H1 (cell line): Measurements from ENCODE around the gene DDX47. TPM values are rescaled to one million over a fixed set of nuclear protein-coding genes. Genes with fewer than 3 reads are reported as not detected.

Source experiments
- CTCF ChIA-PET: fragments of 300-600 bp; sonication (Branson Sonifier 250); formaldehyde crosslinking; loops from one replicate; lab custom pipeline; 2021; ENCODE audit not compliant: partially characterized antibody; lab: Charles Lee
- POLR2A ChIA-PET: fragments of 300-600 bp; sonication (Branson Sonifier 250); formaldehyde crosslinking; loops from one replicate; lab custom pipeline; 2021; ENCODE audit warnings: inconsistent platforms; ENCODE audit not compliant: partially characterized antibody; lab: Charles Lee
- DNase-seq, 2 experiments: peaks; one replicate each; pipeline versions ENCODE4 v3.0.0 to v3.0.0-alpha.2; 2010 to 2022; ENCODE audit warnings: low spot score in 2 of 2, low read depth in 1 of 2, mixed read lengths in 1 of 2
- FAIRE-seq: peaks from 2 replicates; lab custom pipeline; 2011; peaks lifted over from hg19 to GRCh38; lab: Jason Lieb, UNC
- H2AFZ ChIP-seq: 2 replicates; pipeline ENCODE4 v1.8.1; 2012; ENCODE audit warnings: low read length, inconsistent platforms
- H2AK5ac ChIP-seq: 2 replicates; pipeline ENCODE4 v1.6.1; 2013; ENCODE audit warnings: low read depth, low read length
- H2BK120ac ChIP-seq: replicated peaks from 2 replicates; pipeline ENCODE3; 2013; ENCODE audit warnings: low read depth, low read length, inconsistent platforms
- H2BK12ac ChIP-seq: 2 replicates; pipeline ENCODE4 v1.6.1; 2013; ENCODE audit warnings: low read depth, low read length
- H2BK15ac ChIP-seq: 2 replicates; pipeline ENCODE4 v1.6.1; 2013; ENCODE audit warnings: low read length
- H2BK20ac ChIP-seq: 2 replicates; pipeline ENCODE4 v1.6.1; 2013; ENCODE audit warnings: low read length
- H2BK5ac ChIP-seq: 2 replicates; pipeline ENCODE4 v1.6.1; 2013; ENCODE audit warnings: low read depth, low read length
- H3K14ac ChIP-seq: 2 replicates; pipeline ENCODE4 v1.6.1; 2013; ENCODE audit warnings: inconsistent platforms; ENCODE audit not compliant: insufficient read length
- H3K18ac ChIP-seq: 2 replicates; pipeline ENCODE4 v1.6.1; 2013; ENCODE audit warnings: low read length; ENCODE audit errors: extremely low read depth
- H3K23ac ChIP-seq: 2 replicates; pipeline ENCODE4 v1.6.1; 2013; ENCODE audit warnings: inconsistent platforms; ENCODE audit not compliant: insufficient read length
- H3K23me2 ChIP-seq: 2 replicates; pipeline ENCODE4 v1.6.1; 2013; ENCODE audit warnings: low read depth, low read length
- H3K27ac ChIP-seq: 2 replicates; pipeline ENCODE4 v1.6.1; 2011; ENCODE audit warnings: low read depth, low read length, inconsistent platforms
- H3K27me3 ChIP-seq, 4 experiments: replicated peaks in 1 of 4; 1 replicate in 1 of 4; 2 replicates in 3 of 4; pipeline versions ENCODE4 v1.6.1 to v1.8.1; 2011 to 2013; ENCODE audit warnings: low read length in 3 of 4, mild to moderate bottlenecking in 3 of 4, inconsistent platforms in 2 of 4, mixed read lengths in 2 of 4, moderate library complexity in 1 of 4; ENCODE audit not compliant: control insufficient read depth in 3 of 4, insufficient read depth in 3 of 4; ENCODE audit errors: extremely low read depth in 1 of 4
- H3K36me3 ChIP-seq, 4 experiments: 2 replicates each; pipeline versions ENCODE4 v1.6.1 to v1.8.1; 2011 to 2013; ENCODE audit warnings: mild to moderate bottlenecking in 4 of 4, low read length in 3 of 4, moderate library complexity in 2 of 4, control low read depth in 1 of 4, inconsistent platforms in 1 of 4; ENCODE audit not compliant: insufficient read depth in 4 of 4, control insufficient read depth in 2 of 4
- H3K4ac ChIP-seq: replicated peaks from 2 replicates; pipeline ENCODE3; 2013; ENCODE audit warnings: low read length, low read depth, mixed read lengths, inconsistent platforms; ENCODE audit not compliant: insufficient read length
- H3K4me1 ChIP-seq, 4 experiments: replicated peaks in 1 of 4; 1 replicate in 1 of 4; 2 replicates in 3 of 4; pipeline versions ENCODE4 v1.6.1 to v1.8.1; 2011 to 2013; ENCODE audit warnings: low read length in 3 of 4, inconsistent platforms in 2 of 4, mixed read lengths in 1 of 4; ENCODE audit not compliant: insufficient read depth in 4 of 4, control insufficient read depth in 3 of 4
- H3K4me2 ChIP-seq, 2 experiments: 2 replicates each; pipeline versions ENCODE4 v1.6.1 to v1.8.1; 2011 to 2013; ENCODE audit warnings: low read depth in 2 of 2, low read length in 2 of 2, control low read depth in 1 of 2, inconsistent platforms in 1 of 2, mild to moderate bottlenecking in 1 of 2; ENCODE audit not compliant: insufficient read depth in 1 of 2
- H3K4me3 ChIP-seq, 4 experiments: fragments of 200-600, 300-600 bp in 1 of 4; sonication (generic), shearing (Covaris generic), sonication (Bioruptor Twin) in 1 of 4; 2 replicates each; pipeline versions ENCODE4 v1.5.1 to v1.8.1; 2011 to 2016; ENCODE audit warnings: low read length in 4 of 4, low read depth in 3 of 4, control low read depth in 2 of 4, inconsistent platforms in 2 of 4, mild to moderate bottlenecking in 2 of 4, mixed read lengths in 1 of 4, moderate library complexity in 1 of 4; ENCODE audit not compliant: insufficient read depth in 2 of 4; ENCODE audit errors: extremely low read depth in 1 of 4
- H3K56ac ChIP-seq: replicated peaks from 2 replicates; pipeline ENCODE3; 2013; ENCODE audit warnings: low read depth, mild to moderate bottlenecking, mixed read lengths, low read length, inconsistent platforms; ENCODE audit not compliant: insufficient read length
- H3K79me1 ChIP-seq: 2 replicates; pipeline ENCODE4 v1.6.1; 2013; ENCODE audit warnings: low read depth, low read length, control low read depth
- H3K79me2 ChIP-seq, 2 experiments: 2 replicates each; pipeline versions ENCODE4 v1.6.1 to v1.8.1; 2012 to 2013; ENCODE audit warnings: low read length in 2 of 2, mild to moderate bottlenecking in 2 of 2, inconsistent platforms in 1 of 2; ENCODE audit not compliant: insufficient read depth in 2 of 2, control insufficient read depth in 1 of 2
- H3K9ac ChIP-seq, 4 experiments: replicated peaks in 1 of 4; 1 replicate in 1 of 4; 2 replicates in 3 of 4; pipeline versions ENCODE4 v1.6.1 to v1.8.1; 2011 to 2013; ENCODE audit warnings: low read depth in 3 of 4, low read length in 3 of 4, control low read depth in 2 of 4, mild to moderate bottlenecking in 2 of 4, moderate library complexity in 2 of 4, inconsistent platforms in 1 of 4; ENCODE audit errors: extremely low read depth in 1 of 4
- H3K9me3 ChIP-seq, 2 experiments: 2 replicates each; pipeline versions ENCODE4 v1.6.1 to v1.8.1; 2012 to 2013; ENCODE audit warnings: mild to moderate bottlenecking in 2 of 2, moderate library complexity in 2 of 2, control low read depth in 1 of 2, inconsistent platforms in 1 of 2, low read depth in 1 of 2, low read length in 1 of 2, mixed read lengths in 1 of 2; ENCODE audit not compliant: insufficient read depth in 2 of 2
- H4K20me1 ChIP-seq, 2 experiments: replicated peaks in 1 of 2; 2 replicates each; pipeline versions ENCODE3 to v1.8.1; 2011 to 2013; ENCODE audit warnings: inconsistent platforms in 2 of 2, low read length in 2 of 2, mild to moderate bottlenecking in 1 of 2; ENCODE audit not compliant: insufficient read depth in 2 of 2, control insufficient read depth in 1 of 2
- H4K5ac ChIP-seq: 2 replicates; pipeline ENCODE4 v1.6.1; 2013; ENCODE audit warnings: low read length, low read depth, mixed read lengths, inconsistent platforms; ENCODE audit not compliant: insufficient read length
- H4K8ac ChIP-seq: 2 replicates; pipeline ENCODE4 v1.8.0; 2013; ENCODE audit warnings: mild to moderate bottlenecking, moderate library complexity, low read length, inconsistent platforms; ENCODE audit not compliant: insufficient read depth; ENCODE audit errors: extremely low read depth
- H4K91ac ChIP-seq: replicated peaks from 2 replicates; pipeline ENCODE3; 2013; ENCODE audit warnings: low read length, mixed read lengths, inconsistent platforms; ENCODE audit not compliant: insufficient read length
- ATF2 ChIP-seq: IDR thresholded peaks from 2 replicates; pipeline ENCODE4 v1.6.1; 2012; ENCODE audit warnings: low read length, inconsistent platforms
- BCL11A ChIP-seq, 2 experiments: IDR thresholded peaks; one replicate each; pipeline ENCODE4 v1.6.1; 2011; ENCODE audit warnings: low read depth in 2 of 2, low read length in 2 of 2, mild to moderate bottlenecking in 2 of 2
- CBX5 ChIP-seq: fragments of 300-800, 300-1000 bp; sonication (generic); IDR thresholded peaks from 2 replicates; pipeline ENCODE4 v1.7.1; 2016; ENCODE audit warnings: antibody characterized with exemption, low read length, low read depth
- CHD2 ChIP-seq: IDR thresholded peaks from 2 replicates; pipeline ENCODE4 v1.6.1; 2012; ENCODE audit warnings: low read length, improper control_type of control experiment
- E2F6 ChIP-seq: IDR thresholded peaks from 2 replicates; pipeline ENCODE4 v1.6.1; 2012; ENCODE audit warnings: inconsistent platforms
- GTF2F1 ChIP-seq: IDR thresholded peaks from 2 replicates; pipeline ENCODE4 v1.6.1; 2012; ENCODE audit warnings: low read depth, low read length, improper control_type of control experiment, borderline replicate concordance
- HDAC2 ChIP-seq, 2 experiments: fragments of 300-600 bp in 1 of 2; sonication (generic) in 1 of 2; IDR thresholded peaks; 2 replicates each; pipeline ENCODE4 v1.6.1; 2011 to 2012; ENCODE audit warnings: low read depth in 2 of 2, low read length in 2 of 2, mild to moderate bottlenecking in 2 of 2, moderate library complexity in 2 of 2, borderline replicate concordance in 1 of 2, inconsistent platforms in 1 of 2
- POLR2A ChIP-seq, 2 experiments: IDR thresholded peaks; 1 replicate in 1 of 2; 2 replicates in 1 of 2; pipeline ENCODE4 v1.6.1; 2011; ENCODE audit warnings: low read depth in 2 of 2, low read length in 2 of 2, mild to moderate bottlenecking in 2 of 2; ENCODE audit errors: control extremely low read depth in 1 of 2
- POLR2AphosphoS5 ChIP-seq: IDR thresholded peaks from 2 replicates; pipeline ENCODE4 v1.6.1; 2011; ENCODE audit warnings: low read depth, low read length
- POU5F1 ChIP-seq: IDR thresholded peaks from 2 replicates; pipeline ENCODE4 v1.6.1; 2011; ENCODE audit warnings: low read depth, mild to moderate bottlenecking, low read length, moderate library complexity
- SP1 ChIP-seq: IDR thresholded peaks from 2 replicates; pipeline ENCODE4 v1.6.1; 2011; ENCODE audit warnings: low read depth, low read length
- WGBS, 2 experiments: shearing (Covaris generic) in 1 of 2; methylation state at CpG; one replicate each; pipeline versions ENCODE4 v1.1.6 to v1.1.7; 2013 to 2015; ENCODE audit warnings: low lambda C conversion rate in 2 of 2, mixed read lengths in 2 of 2, inconsistent platforms in 1 of 2, low coverage in 1 of 2, missing lambda C conversion rate in 1 of 2; ENCODE audit not compliant: insufficient replicate concordance in 2 of 2, insufficient coverage in 1 of 2, insufficient read length in 1 of 2; ENCODE audit errors: extremely low coverage in 1 of 2, missing lambda C conversion rate in 1 of 2; 5-methylcytosine and 5-hydroxymethylcytosine counted together
- polyA plus RNA-seq, 7 experiments: library from polyadenylated mRNA; depleted of rRNA in 3 of 7; stranded (reverse) in 5 of 7; unstranded in 2 of 7; fragments of >200 nt in 5 of 7; fragments of 200-250 nt in 2 of 7; gene quantifications; 1 replicate in 5 of 7; 2 replicates in 1 of 7; 4 replicates in 1 of 7; pipeline versions ENCODE4 v1.2.1 to v1.2.3, GENCODE V29; 2011 to 2013; ENCODE audit warnings: missing spikeins in 2 of 7, mixed read lengths in 2 of 7
- total RNA-seq: library from RNA; stranded (reverse); fragmentation: NEBNext Ultra II Directional; extraction: Animal tissue kit (Norgen Biotek cat#: 25700); gene quantifications from 2 replicates; pipeline ENCODE4 v1.2.1, GENCODE V29; 2021

DDX47 gene
- total and polyA plus RNA-seq, 2 of the 8 experiments (the other 6 are each of a cell fraction or from before 2014, with no cell fraction given), result 54.4 to 74.2 TPM

DNA sequence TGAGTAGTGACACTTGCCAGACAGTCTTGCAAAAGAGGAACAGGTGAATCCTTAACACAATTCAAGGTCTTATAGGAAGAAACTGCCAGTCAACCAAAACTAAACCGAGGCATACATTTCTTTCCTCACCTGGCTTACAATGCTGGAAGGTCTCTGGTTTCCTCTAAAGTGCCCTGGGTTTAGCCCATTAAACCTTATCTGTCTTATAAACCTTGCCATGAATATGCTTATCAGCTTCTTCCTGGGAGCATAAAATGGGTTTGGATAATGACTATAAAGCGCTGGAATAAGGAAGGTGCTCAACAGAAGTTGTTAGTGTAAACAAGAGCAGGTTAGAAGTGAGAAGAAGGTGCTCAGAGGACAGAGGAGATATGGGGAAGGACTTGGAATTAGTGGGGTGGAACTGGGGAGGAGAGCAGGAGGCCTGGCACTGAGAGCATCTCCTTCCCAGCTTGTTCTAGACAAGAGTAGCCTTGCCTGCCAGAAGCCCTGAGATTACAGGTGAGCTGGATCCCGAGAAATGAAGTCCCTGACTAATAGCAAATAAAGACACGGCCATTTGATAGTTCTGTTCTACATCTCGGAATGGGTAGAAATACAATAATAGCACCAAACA lies 64.1 kb downstream of the DDX47 start:
- H3K27me3 ChIP-seq, result no peaks in the 10 kb centered on the region
- POLR2A ChIA-PET, result interaction anchor here (0.7 kb wide), 1 partner anchor 189 kb away, joined by 3 read pairs; no protein-coding TSS in a partner anchor
- FAIRE-seq, result no peak
- TF ChIP-seq BCL11A (IDR thresholded peaks at IDR 0.05; ENCODE audit: low read depth in 2 of 2, low read length in 2 of 2), result no peak
- no peak for TF ChIP-seq HDAC2 (IDR thresholded peaks at IDR 0.05; ENCODE audit: borderline replicate concordance in 1 of 2, low read depth in 2 of 2, low read length in 2 of 2)
- no peak for TF ChIP-seq ATF2
- no peak for TF ChIP-seq CHD2
- TF ChIP-seq E2F6, result no peak
- no peak for TF ChIP-seq POU5F1
- TF ChIP-seq POLR2AphosphoS5, result no peak
- no peak for TF ChIP-seq SP1
- no peak for TF ChIP-seq GTF2F1
- no peak for TF ChIP-seq CBX5
- TF ChIP-seq POLR2A (IDR thresholded peaks at IDR 0.05; ENCODE audit: control extremely low read depth in 1 of 2, low read depth in 2 of 2, low read length in 2 of 2), result no peak

More for the DNA sequence above, 64.1 kb downstream of the DDX47 start:
- CTCF ChIA-PET, result interaction anchor here (0.8 to 5.3 kb wide), 8 partner anchors 9 to 87 kb away, joined by 4 to 19 read pairs (median 5); partner anchors contain the start of gene GPRC5A
- H3K23me2 ChIP-seq, result no peaks in the 10 kb centered on the region
- H3K27ac ChIP-seq, result no peak overlapping the region
- no peak overlapping the region for H3K56ac ChIP-seq
- H2AK5ac ChIP-seq, result no peak overlapping the region
- no peak overlapping the region for H3K9ac ChIP-seq
- H3K36me3 ChIP-seq, result peaks cover 0 to 2% (median 0%) of the 10 kb centered on the region in 4 experiments; a peak in 2 of 8 replicates
- H2BK20ac ChIP-seq, result peak overlapping the region; percentile 61; the same call in 1 of the 2 replicates
- no peak overlapping the region for H4K91ac ChIP-seq
- H2BK15ac ChIP-seq, result peak overlapping the region; percentile 95; the same call in 1 of the 2 replicates
- no peaks in the 10 kb centered on the region for H3K79me1 ChIP-seq
- H4K5ac ChIP-seq, result no peak overlapping the region
- H2BK12ac ChIP-seq, result no peak overlapping the region
- H3K18ac ChIP-seq, result no peak overlapping the region
- H3K4ac ChIP-seq, result no peak overlapping the region
- no peaks in the 10 kb centered on the region for H3K79me2 ChIP-seq
- no peak overlapping the region for H3K23ac ChIP-seq
- H2AFZ ChIP-seq, result no peak overlapping the region
- H3K14ac ChIP-seq, result no peak overlapping the region
- H3K9me3 ChIP-seq, result no peaks in the 10 kb centered on the region
- no peak overlapping the region for H2BK120ac ChIP-seq
- H3K4me1 ChIP-seq, result peaks cover 3 to 9% (median 4%) of the 10 kb centered on the region in 4 experiments; a peak in 6 of 7 replicates
- no peak overlapping the region for H3K4me3 ChIP-seq
- WGBS, 2 experiments, result 88% methylated on average over 5 of the region's 5 CpGs; no CpG with 5 or more reads in 1 of the 2 experiments
- DNase-seq, result no peak
- H4K8ac ChIP-seq, result no peak overlapping the region
- H2BK5ac ChIP-seq, result no peak overlapping the region
- no peaks in the 10 kb centered on the region for H4K20me1 ChIP-seq
- no peak overlapping the region for H3K4me2 ChIP-seq
